GM19455 (cell line): Measurements from ENCODE around the gene TET2.
A peak's percentile ranks its signal among the peaks of the same experiment; 100 is the strongest.

ENCODE experiments used
- ATAC-seq: cut with Tn5 transposase; IDR thresholded peaks from one replicate; pipeline ENCODE4 v1.9.1; 2021; ENCODE audit not compliant: unreplicated experiment

TET2 gene

DNA sequence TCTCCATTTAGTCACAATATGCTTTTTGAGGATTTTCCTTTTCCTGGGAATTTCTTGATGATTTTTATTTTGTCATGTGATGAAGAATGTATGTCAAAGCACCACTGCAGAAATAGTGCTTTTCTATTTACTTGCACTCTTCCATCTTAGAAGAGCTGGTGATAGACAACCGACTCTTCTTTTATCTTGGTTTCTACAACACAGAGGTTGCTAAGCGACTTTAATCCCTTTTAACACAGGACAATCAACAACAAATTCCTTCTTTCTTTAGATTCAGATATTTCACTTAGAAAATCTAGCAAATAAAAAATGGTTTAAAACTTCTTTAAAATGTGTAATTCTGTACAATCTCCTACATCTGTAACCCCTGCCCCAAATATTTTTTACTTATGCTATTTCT lies 34.6 kb downstream of the TET2 start:
- no peak for ATAC-seq

DNA sequence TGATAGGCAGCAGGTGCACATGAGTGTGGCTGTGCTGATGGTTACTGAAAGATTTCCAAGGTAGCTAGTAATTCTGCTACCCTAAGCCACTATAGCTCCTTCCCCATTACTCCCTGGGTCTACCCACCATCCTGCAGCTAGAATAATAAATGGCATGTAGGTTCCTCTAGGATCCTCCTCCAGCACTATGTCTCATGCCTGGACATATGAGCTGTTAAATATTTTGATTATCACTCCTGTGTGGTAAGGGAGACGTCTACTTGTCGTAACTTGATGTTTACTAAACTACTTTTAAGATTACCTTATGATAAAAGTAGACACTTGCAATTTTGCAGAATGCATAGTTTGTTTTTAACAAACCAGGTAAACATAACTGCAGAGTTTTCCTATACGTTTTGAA lies 35.5 kb downstream of the TET2 start:
- ATAC-seq = no peak

DNA sequence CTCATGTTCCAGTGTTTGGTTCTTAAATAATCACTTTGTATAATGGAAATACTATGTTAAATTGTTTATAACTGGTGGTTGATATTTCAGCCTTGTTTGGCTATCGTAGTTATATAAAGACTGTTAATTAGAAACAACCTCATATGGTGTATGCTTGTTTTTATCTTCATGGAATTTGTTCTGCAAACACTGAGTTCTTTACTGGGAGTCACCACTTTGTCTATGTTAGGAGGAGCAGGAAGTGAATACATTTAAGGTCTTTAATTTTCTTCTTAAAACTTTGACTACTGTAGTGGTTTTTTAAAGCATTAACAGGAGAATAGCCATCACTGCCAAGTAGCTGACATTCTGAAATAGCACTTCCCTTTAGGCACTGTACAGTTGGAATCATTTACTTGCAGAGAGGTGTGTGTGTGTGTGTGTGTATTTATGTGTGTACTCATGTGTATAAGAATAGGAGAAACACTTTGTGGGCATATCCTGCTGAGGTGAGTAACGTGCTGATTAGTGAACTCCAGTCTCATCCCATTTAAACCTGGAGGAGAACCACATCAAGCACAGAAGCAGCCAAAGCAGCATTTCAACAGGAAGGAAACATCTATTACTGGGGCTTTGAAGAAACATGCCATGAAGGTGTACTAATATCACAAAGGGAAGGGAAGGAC lies 37.8 kb downstream of the TET2 start:
- no peak for ATAC-seq

DNA sequence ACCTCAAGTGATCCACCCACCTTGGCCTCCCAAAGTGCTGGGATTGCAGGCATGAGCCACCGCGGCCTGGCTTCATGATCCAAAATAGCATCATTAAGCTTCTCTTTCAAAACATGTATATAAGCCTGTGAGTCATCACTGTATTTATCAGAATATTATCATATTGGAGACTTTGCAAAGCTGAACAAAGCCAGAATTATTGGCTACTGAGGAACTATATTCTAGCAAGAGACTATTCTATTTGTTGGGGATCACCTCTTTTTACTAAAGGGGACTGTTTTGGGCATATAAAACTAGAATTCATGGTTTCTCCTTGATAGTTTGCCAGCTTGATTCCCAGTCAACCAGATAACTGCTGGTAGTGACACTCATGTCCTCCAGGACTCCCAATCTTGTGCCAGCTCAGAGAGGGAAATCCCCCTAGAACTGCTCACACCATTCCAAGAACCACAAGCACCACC lies 40.1 kb downstream of the TET2 start:
- no peak for ATAC-seq

DNA sequence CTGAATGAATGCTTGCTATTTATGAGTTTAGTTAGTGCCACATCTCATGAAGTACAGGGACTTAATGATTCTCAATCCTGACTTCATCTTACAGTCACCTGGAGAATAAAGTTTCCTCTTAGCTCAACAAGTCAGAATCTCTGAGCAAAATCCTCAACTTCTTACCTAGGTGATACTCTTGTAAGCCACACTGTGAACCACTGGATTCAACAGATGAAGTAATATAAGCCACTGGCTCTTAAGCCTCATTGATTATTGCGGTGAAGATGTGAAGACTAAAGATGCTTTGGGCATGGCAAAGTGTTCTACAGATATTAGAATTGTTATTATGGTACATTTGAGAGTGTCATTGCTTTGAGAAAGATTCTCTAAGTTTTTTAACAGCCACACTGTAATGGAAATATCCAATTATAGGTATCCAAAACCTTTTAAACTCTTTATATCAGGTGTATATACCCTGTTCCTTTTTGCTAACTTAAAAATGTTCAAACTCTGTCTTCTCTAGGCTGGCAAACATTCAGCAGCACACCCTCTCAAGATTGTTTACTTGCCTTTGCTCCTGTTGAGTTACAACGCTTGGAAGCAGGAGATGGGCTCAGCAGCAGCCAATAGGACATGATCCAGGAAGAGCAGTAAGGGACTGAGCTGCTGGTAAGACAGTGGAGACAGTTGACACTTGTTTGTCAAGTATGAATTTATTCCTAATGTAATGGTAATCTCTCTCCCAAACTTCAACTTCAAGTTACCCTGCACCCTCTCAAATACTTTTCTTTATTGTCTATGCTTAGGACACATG lies 43.4 kb downstream of the TET2 start:
- ATAC-seq = no peak

DNA sequence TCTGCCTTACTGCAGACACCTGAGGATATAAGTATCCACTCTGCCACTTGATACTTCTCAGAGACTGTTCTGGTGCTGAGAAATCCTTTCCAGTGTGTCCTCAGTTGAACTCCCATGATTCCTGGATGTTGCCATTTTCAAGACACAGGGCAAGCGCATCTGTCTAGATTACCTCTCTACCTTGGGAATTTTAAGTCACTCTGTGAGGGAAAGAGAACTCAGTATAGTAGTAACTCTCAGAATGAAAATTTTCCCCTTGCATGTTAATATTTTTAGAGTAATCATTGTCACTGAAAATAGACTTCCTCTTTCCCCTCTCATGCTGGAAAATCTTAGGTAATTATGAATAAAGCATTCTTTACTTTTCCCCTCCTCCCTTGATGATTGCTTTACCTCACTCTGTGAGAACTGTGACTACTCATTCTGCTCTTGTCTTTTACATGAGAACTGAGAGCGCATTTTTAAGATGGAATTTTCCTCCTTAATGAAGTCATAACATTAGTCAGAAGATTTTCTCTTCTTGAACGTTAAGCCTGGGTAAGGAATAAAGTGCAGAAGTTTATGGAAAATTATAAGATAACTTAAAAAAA lies 45.0 kb downstream of the TET2 start:
- ATAC-seq = no peak

DNA sequence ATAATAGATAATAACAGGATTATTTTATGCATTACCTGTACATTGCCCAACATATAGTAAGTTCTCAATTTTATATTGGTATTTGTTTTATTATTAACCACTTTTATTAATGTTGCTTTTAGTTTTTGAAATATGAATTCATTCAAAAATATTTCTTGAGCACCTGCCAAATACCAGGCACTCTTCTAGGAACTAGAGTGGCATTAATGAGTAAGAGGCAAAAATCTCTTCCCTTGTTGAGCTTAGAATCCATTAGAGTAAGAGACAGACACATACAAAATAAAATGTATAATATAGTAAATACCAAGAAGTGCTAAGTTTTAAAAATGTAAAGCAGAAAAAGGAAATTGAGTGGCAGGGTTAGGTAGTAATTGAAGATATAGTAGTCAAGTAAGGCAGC lies 45.8 kb downstream of the TET2 start:
- ATAC-seq = no peak

DNA sequence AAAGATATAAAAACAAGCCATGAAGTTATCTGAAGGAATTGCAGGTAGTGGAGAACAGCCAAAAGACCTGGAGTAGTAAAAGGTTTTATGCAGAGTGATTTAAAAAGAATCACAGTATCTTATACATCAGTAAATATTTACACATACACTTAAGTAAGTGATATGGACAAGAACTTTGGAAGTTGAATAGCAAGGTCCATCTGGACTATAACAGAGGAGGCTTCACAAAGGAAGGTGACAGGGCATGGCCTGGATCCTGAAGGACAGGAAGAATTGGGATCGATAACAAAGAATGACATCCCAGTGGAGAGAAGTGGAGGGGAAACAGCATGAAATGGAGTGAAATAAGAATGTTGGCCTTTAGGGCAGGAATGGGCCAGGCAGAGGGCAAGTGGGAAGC lies 46.2 kb downstream of the TET2 start:
- no peak for ATAC-seq

DNA sequence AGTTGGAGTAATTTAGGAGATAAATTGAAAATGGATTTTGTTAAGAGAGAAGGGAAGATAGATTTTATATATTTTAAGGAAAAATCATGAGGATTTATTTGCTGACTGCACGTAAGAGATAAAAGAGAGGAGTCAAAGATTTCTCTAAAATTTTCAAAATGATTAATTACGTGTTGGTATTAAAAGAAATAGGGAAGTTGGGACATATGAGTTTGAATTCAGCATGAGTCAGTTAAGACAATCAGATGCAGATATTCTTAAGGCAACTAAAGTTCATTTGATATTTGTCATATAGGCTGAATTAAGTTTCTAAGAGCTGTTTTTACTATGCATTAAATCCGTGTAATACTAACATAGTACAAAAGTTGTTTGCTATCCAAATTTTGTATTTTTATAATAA lies 46.9 kb downstream of the TET2 start:
- no peak for ATAC-seq

DNA sequence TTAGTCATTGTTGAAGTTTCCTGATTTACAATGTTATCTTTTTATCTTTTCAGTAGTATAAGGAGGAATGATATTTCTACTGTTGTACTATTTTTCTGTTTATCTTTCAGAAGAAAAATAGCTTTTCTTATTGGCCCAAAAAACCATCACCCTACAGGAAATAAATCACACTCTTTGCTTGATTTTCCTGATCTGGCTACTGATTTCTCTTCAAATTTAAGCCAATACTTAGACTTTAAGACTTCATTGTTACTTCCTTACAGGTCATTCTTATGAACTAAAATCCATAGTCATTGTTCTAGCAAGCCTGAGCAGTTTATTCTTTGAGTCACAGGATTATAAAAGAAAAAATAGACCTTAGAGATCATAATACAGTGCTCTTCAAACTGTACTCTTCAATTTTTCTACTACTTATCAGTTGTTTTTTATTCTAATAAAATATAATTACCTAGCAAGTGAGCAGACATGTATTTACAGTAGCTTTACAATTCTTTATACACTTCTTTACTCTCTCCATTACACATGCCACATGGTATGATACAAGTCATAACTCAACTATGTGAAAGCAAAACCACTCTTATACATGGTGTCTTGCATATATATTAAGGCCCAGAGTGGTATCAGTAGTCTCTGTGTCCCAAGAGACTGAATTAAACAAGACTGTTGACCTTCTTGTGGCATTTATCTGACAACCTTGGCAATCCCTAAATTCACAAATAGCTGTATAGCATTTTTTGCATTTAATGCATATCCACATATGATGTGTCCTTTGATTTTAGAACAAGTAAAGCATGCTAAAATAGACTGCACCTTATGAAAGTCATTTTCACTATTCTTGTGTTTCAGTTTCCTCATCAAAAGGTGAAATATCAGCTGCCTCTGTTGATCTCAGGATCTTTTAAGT lies 47.9 kb downstream of the TET2 start:
- ATAC-seq = peak; percentile 94

DNA sequence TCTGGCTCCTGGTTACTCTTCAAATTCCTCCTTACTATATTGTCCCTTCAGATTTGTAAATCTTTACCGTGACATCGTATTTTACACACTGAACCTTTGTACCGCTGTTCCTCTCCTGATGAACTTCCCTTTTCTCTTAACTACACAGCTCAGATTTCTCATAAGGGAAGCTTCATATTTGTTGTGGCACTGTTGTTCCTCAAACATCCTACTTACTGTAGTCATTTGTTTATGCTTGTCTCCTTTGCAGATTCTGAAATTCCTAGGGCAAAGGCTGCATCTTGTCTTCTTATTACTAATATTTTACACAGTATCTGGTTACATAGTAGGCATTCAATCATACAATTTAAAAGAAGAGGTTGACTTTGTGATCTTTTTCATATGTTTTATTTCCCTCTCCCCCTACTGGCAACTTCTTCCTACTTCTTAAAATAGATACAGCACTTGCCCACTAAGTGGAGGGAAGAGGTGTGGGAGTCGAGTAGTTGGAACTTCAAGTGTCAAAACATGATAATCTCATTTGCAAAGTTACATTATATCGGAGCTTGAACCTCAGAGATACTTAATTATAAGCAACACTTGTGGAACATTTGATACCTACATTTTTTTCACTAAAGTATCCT lies 50.0 kb downstream of the TET2 start:
- no peak for ATAC-seq

DNA sequence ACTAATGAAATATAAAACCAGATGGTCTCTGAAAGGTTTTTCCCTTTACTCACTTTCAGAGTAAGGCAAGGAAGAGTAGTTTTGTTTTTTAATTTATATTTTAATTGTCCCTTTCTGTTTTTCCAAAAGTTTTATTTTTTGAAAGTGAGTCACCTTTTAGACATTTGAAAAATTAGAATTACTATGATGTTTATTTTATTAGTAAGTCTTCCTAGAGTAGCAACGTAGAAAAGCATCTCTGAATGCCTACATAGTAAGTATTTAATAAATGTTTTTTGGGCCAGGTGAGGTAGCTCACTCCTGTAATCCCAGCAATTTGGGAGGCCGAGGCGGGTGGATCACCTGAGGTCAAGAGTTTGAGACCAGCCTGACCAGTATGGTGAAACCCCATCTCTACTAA lies 51.1 kb downstream of the TET2 start:
- no peak for ATAC-seq

DNA sequence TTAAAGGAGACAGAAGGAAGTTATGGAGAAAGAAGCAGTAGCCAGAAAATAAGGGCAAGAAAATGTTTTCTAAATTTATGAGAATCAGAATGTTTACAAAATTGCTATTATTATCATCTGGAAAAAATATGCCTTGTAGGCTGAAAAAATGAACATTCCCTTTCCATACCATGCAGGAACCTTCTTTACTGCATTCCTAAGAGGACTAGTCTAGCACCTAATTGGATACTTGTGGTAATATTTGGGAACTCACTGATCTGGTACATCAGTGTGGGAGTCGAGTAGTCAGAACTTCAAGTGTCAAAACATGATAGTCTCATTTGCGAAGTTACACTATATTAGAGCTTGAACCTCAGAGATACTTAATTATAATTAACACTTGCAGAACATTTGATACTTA lies 51.9 kb downstream of the TET2 start:
- no peak for ATAC-seq

DNA sequence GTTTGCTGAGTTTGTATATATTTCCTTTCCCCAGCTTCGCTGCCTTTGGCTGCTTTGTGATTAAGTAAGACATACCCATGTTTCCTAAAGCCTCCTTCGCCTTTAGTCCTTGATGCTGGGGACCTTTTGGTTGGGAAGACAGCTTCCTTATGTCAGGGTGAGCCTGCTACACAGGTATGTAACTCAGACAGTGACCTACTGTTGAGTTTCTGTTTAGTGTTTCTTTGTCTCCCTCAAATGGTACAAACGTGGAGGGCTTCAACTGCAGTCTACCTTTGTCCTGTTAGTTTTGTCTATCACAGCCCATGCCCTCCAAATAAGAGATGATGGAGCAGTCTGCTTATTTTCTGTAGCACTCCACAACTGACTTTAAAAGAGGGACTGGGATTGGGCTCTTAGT lies 59.5 kb downstream of the TET2 start:
- no peak for ATAC-seq

DNA sequence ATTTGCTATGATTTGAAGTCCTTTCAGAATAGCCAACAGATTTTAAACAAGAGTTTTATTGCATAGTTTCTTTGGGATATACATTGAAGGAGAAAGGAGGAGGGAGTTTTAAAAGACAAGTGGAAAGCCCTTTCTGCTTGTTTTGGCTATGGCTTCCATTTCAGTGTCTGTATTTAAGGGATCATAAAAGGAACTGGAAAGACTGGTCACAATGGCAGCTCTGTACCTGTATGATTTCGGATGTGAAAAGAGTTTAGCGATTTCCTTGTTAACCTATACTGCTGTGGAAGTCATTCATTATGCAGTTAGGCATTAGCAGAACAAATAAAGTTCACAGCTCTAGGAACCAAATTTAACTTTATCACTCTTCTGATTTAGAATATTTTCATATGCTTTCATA lies 60.7 kb downstream of the TET2 start:
- no peak for ATAC-seq

DNA sequence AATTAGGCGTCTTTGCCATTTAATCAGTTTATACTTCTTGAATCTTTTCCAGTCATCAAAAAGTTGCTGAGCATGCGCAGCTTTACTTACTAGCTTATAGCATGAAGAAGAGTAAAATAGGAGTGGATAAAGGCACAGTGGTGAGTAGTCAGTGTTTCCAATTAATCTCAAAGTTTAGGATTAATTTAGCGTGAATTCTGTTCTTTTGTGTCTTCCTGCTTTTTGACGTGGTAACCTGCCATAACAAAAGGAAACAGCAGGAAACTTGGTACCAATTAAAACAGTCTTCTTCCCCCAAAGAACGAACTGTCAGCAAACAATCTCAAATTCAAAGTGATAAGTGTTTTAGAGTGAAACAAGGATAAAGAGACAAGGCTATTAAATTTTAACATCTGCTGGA lies 61.9 kb downstream of the TET2 start:
- no peak for ATAC-seq

DNA sequence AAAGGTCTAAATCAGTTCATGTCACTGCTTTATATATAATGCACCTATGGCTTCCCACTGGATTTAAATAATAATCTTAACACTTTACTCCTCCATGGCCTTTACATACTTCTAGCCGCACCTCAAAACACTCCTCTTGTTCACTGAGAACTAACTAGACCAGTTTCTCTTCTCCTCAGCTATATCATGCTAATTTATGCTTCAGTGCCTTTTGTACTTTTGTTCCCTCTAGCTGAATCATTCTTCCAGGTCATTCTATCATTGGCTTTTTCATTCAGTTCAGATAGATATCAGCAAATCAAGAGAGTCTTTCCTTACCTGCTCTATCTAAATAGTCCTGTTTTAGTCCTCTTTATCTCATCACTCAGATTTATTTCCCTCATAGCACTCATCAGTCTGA lies 64.2 kb downstream of the TET2 start:
- ATAC-seq = no peak

DNA sequence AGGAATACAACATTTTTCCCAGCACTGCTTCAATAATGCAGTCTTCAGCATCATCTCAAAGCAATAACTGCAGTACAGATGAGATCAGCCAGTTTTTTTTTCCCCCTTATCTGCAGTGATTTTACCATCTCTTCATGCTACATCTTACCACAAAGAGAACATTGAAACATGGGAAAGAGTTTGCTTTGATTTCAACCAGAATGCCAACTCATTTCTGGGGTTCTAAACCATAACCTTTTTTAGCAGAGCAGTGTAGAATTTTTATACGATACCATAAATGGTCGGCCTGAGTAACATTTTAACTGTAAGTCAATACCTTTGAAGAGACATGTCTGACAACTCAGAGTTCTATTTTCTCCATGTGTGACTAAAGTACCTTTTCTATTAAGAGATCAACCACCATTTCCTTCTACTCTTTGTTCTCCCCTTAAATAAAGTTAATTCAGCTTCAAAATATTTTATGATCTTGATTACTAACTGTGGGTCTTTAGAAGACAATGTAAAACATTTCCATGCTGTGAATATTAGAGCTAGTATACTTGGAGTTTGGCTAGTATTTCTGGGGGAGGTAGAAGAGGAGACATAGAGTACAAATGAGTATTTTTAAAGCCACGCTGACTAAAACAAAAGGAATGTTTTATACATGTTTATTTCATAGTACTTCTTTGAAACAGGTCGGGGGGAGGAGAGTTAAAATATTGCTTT lies 69.1 kb downstream of the TET2 start:
- peak; percentile 53 for ATAC-seq

DNA sequence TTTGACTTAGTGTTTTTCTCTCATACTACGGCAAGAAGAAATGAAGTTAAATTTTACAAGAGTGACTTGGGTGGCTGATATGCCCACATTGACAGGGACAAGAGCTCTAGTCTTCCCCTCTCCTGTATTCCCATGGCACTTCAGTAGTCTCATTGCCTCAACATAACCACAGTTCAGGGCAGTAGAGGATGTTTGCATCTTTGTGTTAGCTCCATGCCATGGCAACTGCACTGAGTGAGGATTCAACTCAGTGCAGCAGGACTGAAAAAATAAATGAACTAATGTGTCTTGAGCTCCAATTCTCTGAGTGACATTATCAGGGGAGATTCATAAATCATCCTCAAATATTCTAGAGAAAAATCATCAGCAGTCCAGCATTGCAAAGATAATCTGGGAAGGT lies 78.8 kb downstream of the TET2 start:
- no peak for ATAC-seq

DNA sequence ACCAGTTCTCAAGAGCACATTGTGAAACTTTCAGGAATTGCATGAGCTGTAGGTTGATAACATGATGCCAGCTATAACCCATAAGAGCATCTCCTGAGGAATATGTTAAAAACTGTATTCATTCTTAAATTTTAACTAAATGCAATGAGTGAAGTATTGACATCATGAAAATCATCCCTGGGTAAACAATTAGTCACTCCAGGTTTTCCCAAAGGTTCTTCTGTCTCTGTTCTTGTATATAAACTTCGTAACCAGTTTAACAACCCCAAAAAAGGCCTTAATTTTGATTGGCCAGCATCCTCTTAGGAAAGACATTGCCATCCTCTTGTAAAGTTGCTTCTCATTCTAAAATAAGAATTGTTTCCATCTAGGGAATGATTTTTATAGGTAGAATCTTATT lies 80.4 kb downstream of the TET2 start:
- ATAC-seq = no peak
